Adipose tissue (tissue), 3 donors: ENCODE data around the gene LRFN4. TPM values are rescaled to one million over a fixed set of nuclear protein-coding genes. Genes with fewer than 3 reads are reported as not detected.

Experiments
- H3K27ac ChIP-seq: one replicate; pipeline ENCODE4 v1.5.1; 2013; ENCODE audit warnings: low read depth, low read length
- WGBS, 3 donors: extraction: QIAGEN DNeasy Blood & Tissue Kit; methylation state at CpG; one replicate each; pipeline ENCODE4 v1.1.7; 2013; 5-methylcytosine and 5-hydroxymethylcytosine counted together
- polyA plus RNA-seq, 3 donors: library from polyadenylated mRNA; stranded (reverse); fragments of 200-250 nt; gene quantifications; one replicate each; pipeline ENCODE4 v1.2.3, GENCODE V29; 2013
- donor health status: healthy with polysubstance abuse.
- donor health status: Bipolar disorder and iron deficiency.
- donor health status: healthy.

LRFN4 gene
- polyA plus RNA-seq, 3 donors = 5.5 to 25.4 (median 7.6) TPM

GRCh38 chr11:66904981-66905521 lies 48.2 kb downstream of the LRFN4 start:
- 75 to 79% (median 78%) methylated on average over 8 of the region's 8 CpGs for WGBS, 3 donors
- H3K27ac ChIP-seq = no peak overlapping the region

- 88 to 92% (median 89%) methylated on average over 4 of the region's 4 CpGs for WGBS, 3 donors
- H3K27ac ChIP-seq = no peak overlapping the region
These were observed 48.8 kb downstream of the LRFN4 start for GRCh38 chr11:66905631-66906030.

GRCh38 chr11:66906061-66906733 lies 49.3 kb downstream of the LRFN4 start:
- no peak overlapping the region for H3K27ac ChIP-seq
- WGBS, 3 donors = 61 to 76% (median 72%) methylated on average over 14 of the region's 14 CpGs

GRCh38 chr11:66907751-66908630 lies 51.1 kb downstream of the LRFN4 start:
- WGBS, 3 donors = 76 to 87% (median 82%) methylated on average over 9 of the region's 9 CpGs
- no peak overlapping the region for H3K27ac ChIP-seq

GRCh38 chr11:66909181-66909580 lies 52.3 kb downstream of the LRFN4 start:
- H3K27ac ChIP-seq = no peak overlapping the region
- 79 to 93% (median 91%) methylated on average over 8 of the region's 8 CpGs for WGBS, 3 donors

- H3K27ac ChIP-seq = no peak overlapping the region
- 94 to 95% (median 95%) methylated on average over 10 of the region's 10 CpGs for WGBS, 3 donors
These were observed 53.2 kb downstream of the LRFN4 start for GRCh38 chr11:66910016-66910415.

Other genes starting within 250 kb of the LRFN4 start
- gene RBM14, start 240.4 kb upstream of the LRFN4 start, polyA plus RNA-seq = 10 to 100 TPM; 21.1 to 35.3 (median 33.4) TPM
- gene RBM4, start 218.4 kb upstream of the LRFN4 start, polyA plus RNA-seq = 100 to 1,000 TPM in 1 of 3 donors, 10 to 100 TPM in 2; 79.9 to 103 (median 97.5) TPM
- 10 to 100 TPM in 2 of 3 donors, 1 to 10 TPM in 1; 9.5 to 13.5 (median 10.1) TPM for gene RBM4B, start 179.2 kb upstream of the LRFN4 start, polyA plus RNA-seq
- gene SPTBN2, start 127.8 kb upstream of the LRFN4 start, polyA plus RNA-seq = 10 to 100 TPM in 1 of 3 donors, 1 to 10 TPM in 1, under 1 TPM in 1; 0.22 to 22.3 (median 1.5) TPM
- gene RCE1, start 13.6 kb upstream of the LRFN4 start, polyA plus RNA-seq = 10 to 100 TPM in 2 of 3 donors, 1 to 10 TPM in 1; 6.2 to 17.8 (median 15.3) TPM
- 100 to 1,000 TPM in 2 of 3 donors, 10 to 100 TPM in 1; 40.9 to 323 (median 100) TPM for gene PC, start 101.3 kb downstream of the LRFN4 start, polyA plus RNA-seq
- under 1 TPM; 0.08 to 0.55 (median 0.45) TPM for gene C11orf86, start 118.2 kb downstream of the LRFN4 start, polyA plus RNA-seq
- gene SYT12, start 166.1 kb downstream of the LRFN4 start, polyA plus RNA-seq = under 1 TPM; 0.14 to 0.45 (median 0.22) TPM
- 10 to 100 TPM; 16.0 to 26.5 (median 24.7) TPM for gene RHOD, start 199.8 kb downstream of the LRFN4 start, polyA plus RNA-seq